ENCODE results near the gene PAGR1.

DNA sequence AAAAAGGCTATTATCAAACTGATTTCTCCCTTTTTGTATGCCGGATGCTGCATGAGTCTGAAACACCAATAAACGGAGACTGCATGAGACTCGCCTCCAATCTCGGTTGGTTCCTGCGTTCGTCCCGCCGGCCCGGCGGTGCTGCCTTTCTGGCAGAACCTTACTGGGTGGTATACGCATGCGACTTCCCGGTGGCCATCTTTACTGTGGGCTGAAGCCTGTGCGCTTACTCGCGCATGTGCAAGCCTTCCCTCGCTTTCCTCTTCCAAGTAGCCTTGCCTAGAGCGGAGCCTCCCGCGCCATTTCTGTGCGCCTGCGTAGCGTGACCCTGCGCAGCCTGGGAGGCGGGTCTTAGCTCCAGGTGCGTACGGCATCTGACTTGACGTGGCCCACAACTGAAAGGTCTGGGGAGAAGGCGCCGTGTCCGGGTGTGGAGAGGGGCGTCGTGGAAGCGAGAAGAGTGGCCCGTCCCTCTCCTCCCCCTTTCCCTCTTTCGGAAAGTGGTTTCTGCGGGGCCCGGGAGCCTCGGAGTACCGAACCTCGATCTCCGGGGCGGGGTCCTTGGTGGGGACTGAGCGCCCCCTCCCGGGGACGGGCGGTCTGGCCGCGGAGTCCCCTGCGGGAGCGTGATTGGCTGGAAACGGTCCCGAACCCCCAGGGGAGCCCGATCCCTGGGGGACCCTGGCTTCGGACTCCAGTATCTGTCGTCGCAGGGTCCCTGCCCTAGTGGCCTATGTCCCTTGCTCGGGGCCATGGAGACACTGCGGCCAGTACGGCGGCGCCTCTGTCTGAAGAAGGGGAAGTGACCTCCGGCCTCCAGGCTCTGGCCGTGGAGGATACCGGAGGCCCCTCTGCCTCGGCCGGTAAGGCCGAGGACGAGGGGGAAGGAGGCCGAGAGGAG, at the start of gene PAGR1:
- TF ChIP-seq ZNF23 (CRISPR knock-in tag; IDR thresholded peaks at IDR 0.05) (0 out of 2 replicates have a peak, but pooled peaks have one; percentile 45), BHLHE40 (IDR thresholded peaks at IDR 0.05; ENCODE audit: low read length) (peak; percentile 53; the same call in 1 of the 2 replicates), NFRKB (IDR thresholded peaks at IDR 0.05; ENCODE audit: low read depth) (peak; percentile 94), FOSL1 (tag; conservative IDR thresholded peaks at IDR 0.05) (peak; percentile 24), SETDB1 (IDR thresholded peaks at IDR 0.05; ENCODE audit: low read length) (no peak)
- TF ChIP-seq, protein P1, sequence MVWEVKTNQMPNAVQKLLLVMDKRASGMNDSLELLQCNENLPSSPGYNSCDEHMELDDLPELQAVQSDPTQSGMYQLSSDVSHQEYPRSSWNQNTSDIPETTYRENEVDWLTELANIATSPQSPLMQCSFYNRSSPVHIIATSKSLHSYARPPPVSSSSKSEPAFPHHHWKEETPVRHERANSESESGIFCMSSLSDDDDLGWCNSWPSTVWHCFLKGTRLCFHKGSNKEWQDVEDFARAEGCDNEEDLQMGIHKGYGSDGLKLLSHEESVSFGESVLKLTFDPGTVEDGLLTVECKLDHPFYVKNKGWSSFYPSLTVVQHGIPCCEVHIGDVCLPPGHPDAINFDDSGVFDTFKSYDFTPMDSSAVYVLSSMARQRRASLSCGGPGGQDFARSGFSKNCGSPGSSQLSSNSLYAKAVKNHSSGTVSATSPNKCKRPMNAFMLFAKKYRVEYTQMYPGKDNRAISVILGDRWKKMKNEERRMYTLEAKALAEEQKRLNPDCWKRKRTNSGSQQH (CRISPR knock-in tag; IDR thresholded peaks at IDR 0.05), result peak; percentile 87

Data from K562 (cell line).